ENCODE data around the gene PAQR8. TPM values are rescaled to one million over a fixed set of nuclear protein-coding genes. Genes with fewer than 3 reads are reported as not detected.

PAQR8 gene
- total RNA-seq, 1 donor from 2014 or later: 9.5 TPM

DNA sequence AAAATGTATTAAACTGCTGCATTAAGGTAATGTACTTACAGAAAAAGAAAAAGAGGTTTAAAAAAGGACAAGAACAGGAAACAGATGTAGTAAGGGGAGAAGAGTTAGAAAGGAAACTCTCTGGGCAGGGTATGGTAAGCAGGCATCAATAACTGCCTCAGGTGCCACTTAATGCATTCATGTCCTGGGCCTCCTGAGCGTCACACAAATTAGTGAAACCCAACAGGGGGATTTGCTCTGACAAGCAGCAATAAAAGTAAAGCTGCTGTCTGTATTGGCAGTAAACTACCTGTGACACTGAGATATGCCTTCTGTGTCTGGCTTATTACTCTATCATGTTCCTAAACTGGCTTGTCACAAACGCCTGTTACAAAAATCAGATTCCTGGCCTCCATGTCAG is 56.7 kb downstream of the PAQR8 start:
- Mint-ChIP-seq H3K4me1 (peaks cover 13% of the 10 kb centered on the region), H3K4me3 (peak overlapping the region; percentile 7), H3K27ac (no peak overlapping the region), H3K9me3 (no peaks in the 10 kb centered on the region), H3K36me3 (no peaks in the 10 kb centered on the region), H3K27me3 (ENCODE audit: low read depth) (no peaks in the 10 kb centered on the region)
- DNase-seq (ENCODE audit: low spot score in 2 of 2, unreplicated experiment in 2 of 2): no peak
- TF ChIP-seq, protein P1, sequence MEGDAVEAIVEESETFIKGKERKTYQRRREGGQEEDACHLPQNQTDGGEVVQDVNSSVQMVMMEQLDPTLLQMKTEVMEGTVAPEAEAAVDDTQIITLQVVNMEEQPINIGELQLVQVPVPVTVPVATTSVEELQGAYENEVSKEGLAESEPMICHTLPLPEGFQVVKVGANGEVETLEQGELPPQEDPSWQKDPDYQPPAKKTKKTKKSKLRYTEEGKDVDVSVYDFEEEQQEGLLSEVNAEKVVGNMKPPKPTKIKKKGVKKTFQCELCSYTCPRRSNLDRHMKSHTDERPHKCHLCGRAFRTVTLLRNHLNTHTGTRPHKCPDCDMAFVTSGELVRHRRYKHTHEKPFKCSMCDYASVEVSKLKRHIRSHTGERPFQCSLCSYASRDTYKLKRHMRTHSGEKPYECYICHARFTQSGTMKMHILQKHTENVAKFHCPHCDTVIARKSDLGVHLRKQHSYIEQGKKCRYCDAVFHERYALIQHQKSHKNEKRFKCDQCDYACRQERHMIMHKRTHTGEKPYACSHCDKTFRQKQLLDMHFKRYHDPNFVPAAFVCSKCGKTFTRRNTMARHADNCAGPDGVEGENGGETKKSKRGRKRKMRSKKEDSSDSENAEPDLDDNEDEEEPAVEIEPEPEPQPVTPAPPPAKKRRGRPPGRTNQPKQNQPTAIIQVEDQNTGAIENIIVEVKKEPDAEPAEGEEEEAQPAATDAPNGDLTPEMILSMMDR (IDR thresholded peaks at IDR 0.05; ENCODE audit: unreplicated experiment): no peak

DNA sequence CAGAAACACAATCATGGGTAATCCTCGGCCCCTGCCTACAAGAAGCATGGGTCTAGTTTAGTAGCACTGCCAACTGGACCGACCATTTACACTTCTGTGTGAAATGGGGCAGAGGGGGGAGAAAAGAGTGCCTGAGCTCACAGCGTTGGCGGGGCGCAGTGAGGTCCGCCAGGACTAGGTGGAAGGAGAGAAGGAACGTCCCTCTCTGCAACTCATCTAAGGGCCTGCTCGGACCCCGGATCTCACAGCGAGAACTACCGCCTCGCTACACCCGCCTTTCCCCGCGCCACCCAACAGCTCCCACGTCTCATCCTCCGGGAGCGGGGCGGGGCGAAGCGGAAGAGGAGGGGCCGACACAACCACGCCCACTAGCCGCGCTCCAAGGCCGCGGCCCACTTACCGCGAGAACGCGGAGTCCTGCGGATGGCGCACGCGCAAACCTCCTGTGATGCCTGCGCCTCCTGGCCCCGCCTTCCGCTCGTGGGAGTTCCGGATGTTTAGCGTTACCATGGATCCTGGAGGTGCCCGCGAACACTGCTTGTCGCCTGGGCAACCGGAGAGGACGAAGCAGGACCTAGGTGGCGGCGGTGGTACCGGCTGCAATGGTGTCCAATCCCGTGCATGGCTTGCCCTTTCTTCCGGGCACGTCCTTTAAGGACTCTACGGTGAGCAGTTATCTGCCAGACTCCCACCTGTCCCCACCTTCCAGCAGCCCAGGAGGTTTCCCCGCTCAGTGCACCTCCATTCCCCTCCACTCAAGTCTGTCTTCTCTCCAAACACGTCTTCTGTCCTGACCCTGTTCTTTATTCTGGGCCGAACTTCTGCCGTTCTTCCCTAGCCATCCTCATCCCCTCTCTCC is 58.1 kb downstream of the PAQR8 start, which contains the start of gene EFHC1:
TSS of gene EFHC1 (plus strand) at position 534 of the 859 bp plus-strand sequence. CDS start at position 603, 69 bp downstream.
- H3K36me3 Mint-ChIP-seq: no peaks in the 10 kb centered on the region

GRCh38 chr6:52420668-52421358 is 58.9 kb downstream of the PAQR8 start:
- H3K27ac Mint-ChIP-seq: no peak overlapping the region
- peak in 1 of 2 experiments; percentile 46 for DNase-seq (ENCODE audit: low spot score in 2 of 2, unreplicated experiment in 2 of 2)

More for the DNA sequence above, 58.1 kb downstream of the PAQR8 start, which contains the start of gene EFHC1:
- TF ChIP-seq, protein P1 (IDR thresholded peaks at IDR 0.05; ENCODE audit: unreplicated experiment): no peak
- H3K27me3 Mint-ChIP-seq (ENCODE audit: low read depth): no peaks in the 10 kb centered on the region
- DNase-seq (ENCODE audit: low spot score in 2 of 2, unreplicated experiment in 2 of 2): peak; percentile 97 to 99
- peaks cover 13% of the 10 kb centered on the region for H3K4me1 Mint-ChIP-seq
- H3K9me3 Mint-ChIP-seq: no peaks in the 10 kb centered on the region
- no peak within 1 kb of the TSS for H3K27ac Mint-ChIP-seq
- H3K4me3 Mint-ChIP-seq: no peak within 1 kb of the TSS

GRCh38 chr6:52422156-52422555 is 60.2 kb downstream of the PAQR8 start:
- Mint-ChIP-seq H3K4me1 (peaks cover 7% of the 10 kb centered on the region), H3K4me3 (no peak overlapping the region), H3K27ac (no peak overlapping the region), H3K36me3 (no peaks in the 10 kb centered on the region), H3K9me3 (no peaks in the 10 kb centered on the region), H3K27me3 (ENCODE audit: low read depth) (no peaks in the 10 kb centered on the region)
- TF ChIP-seq, protein P1 (IDR thresholded peaks at IDR 0.05; ENCODE audit: unreplicated experiment): no peak
- DNase-seq (ENCODE audit: low spot score in 2 of 2, unreplicated experiment in 2 of 2): no peak

More at GRCh38 chr6:52420668-52421358, 58.9 kb downstream of the PAQR8 start:
- H3K36me3 Mint-ChIP-seq: no peaks in the 10 kb centered on the region
- peaks cover 13% of the 10 kb centered on the region for H3K4me1 Mint-ChIP-seq
- no peaks in the 10 kb centered on the region for H3K27me3 Mint-ChIP-seq (ENCODE audit: low read depth)
- H3K4me3 Mint-ChIP-seq: no peak overlapping the region
- H3K9me3 Mint-ChIP-seq: no peaks in the 10 kb centered on the region
- TF ChIP-seq, protein P1 (IDR thresholded peaks at IDR 0.05; ENCODE audit: unreplicated experiment): no peak

DNA sequence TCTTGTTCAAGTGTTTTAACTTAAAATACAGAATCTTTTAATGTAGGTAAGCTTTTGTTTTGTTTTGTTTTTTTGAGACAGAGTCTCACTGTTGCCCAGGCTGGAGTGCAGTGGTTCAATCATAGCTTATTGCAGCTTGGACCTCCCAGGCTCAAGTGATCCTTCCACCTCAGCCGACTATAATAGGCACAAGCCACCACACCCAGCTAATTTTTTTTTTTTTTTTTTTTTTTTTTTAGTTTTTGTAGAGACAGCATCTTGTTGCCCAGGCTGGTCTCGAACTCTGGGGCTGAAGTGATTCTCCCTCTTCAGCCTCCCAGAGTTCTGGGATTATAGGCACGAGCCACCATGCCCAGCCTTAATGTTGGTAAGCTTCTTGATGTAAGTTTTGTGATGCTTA is 61.5 kb downstream of the PAQR8 start:
- H3K27me3 Mint-ChIP-seq (ENCODE audit: low read depth): no peaks in the 10 kb centered on the region
- TF ChIP-seq, protein P1 (IDR thresholded peaks at IDR 0.05; ENCODE audit: unreplicated experiment): no peak
- DNase-seq (ENCODE audit: low spot score in 2 of 2, unreplicated experiment in 2 of 2): no peak
- peaks cover 4% of the 10 kb centered on the region for H3K36me3 Mint-ChIP-seq
- peaks cover 7% of the 10 kb centered on the region for H3K4me1 Mint-ChIP-seq
- no peaks in the 10 kb centered on the region for H3K9me3 Mint-ChIP-seq
- no peak overlapping the region for H3K27ac Mint-ChIP-seq
- no peak overlapping the region for H3K4me3 Mint-ChIP-seq
